GM12878 (cell line): ENCODE measurements around the gene KLHL2. TPM values are rescaled to one million over a fixed set of nuclear protein-coding genes. Genes with fewer than 3 reads are reported as not detected.

ENCODE experiments used
- FOXK2 ChIP-seq: fragments of 450-650 bp; IDR thresholded peaks from 2 replicates; pipeline ENCODE4 v1.6.1; 2017; ENCODE audit warnings: mild to moderate bottlenecking, moderate library complexity
- GABPA ChIP-seq: IDR thresholded peaks from 2 replicates; pipeline ENCODE4 v1.6.1; 2014; ENCODE audit warnings: antibody characterized with exemption, low read depth, mild to moderate bottlenecking, inconsistent platforms
- JUNB ChIP-seq: IDR thresholded peaks from 2 replicates; pipeline ENCODE4 v1.6.1; 2016; ENCODE audit warnings: antibody characterized with exemption, mild to moderate bottlenecking
- PAX5 ChIP-seq: IDR thresholded peaks from 2 replicates; pipeline ENCODE4 v1.6.1; 2011; ENCODE audit warnings: low read depth, low read length, borderline replicate concordance
- PML ChIP-seq: IDR thresholded peaks from 2 replicates; pipeline ENCODE4 v1.6.1; 2012; ENCODE audit warnings: low read length, inconsistent platforms
- STAT3 ChIP-seq: IDR thresholded peaks from 2 replicates; pipeline ENCODE4 v1.6.1; 2011; ENCODE audit warnings: low read depth, low read length, improper control_type of control experiment
- TBL1XR1 ChIP-seq: IDR thresholded peaks from 2 replicates; pipeline ENCODE4 v1.6.1; 2012; ENCODE audit warnings: low read depth, low read length, improper control_type of control experiment
- ZNF24 ChIP-seq: fragments of 450-650 bp; IDR thresholded peaks from 2 replicates; pipeline ENCODE4 v1.6.1; 2017; ENCODE audit warnings: antibody characterized with exemption, mild to moderate bottlenecking
- polyA plus RNA-seq, 11 experiments: library from polyadenylated mRNA; depleted of rRNA in 4 of 11; unstranded in 6 of 11; stranded (reverse) in 5 of 11; fragments of >200 nt; fragmentation: Nextera tagmentation in 4 of 11; fragmentation: Illumina TruSeq in 1 of 11; extraction: Ambion mirVana in 4 of 11; extraction: Trizol in 1 of 11; gene quantifications; 1 replicate in 1 of 11; 2 replicates in 10 of 11; pipeline versions ENCODE4 v1.2.1 to v1.2.3, GENCODE V29; 2011 to 2016; ENCODE audit warnings: inconsistent platforms in 2 of 11, missing spikeins in 2 of 11, low read depth in 1 of 11
- total RNA-seq, 4 experiments: library from RNA; depleted of rRNA in 3 of 4; stranded (reverse); fragments of >200 nt in 3 of 4; fragmentation: Illumina TruSeq in 1 of 4; extraction: Trizol in 1 of 4; gene quantifications; 2 replicates each; pipeline versions ENCODE4 v1.2.1 to v1.2.3, GENCODE V29; 2013 to 2021
- TF ChIP-seq, protein P1 (sequence below): fragments of 450-650 bp; IDR thresholded peaks from 2 replicates; pipeline ENCODE4 v1.6.1; 2018; ENCODE audit warnings: mild to moderate bottlenecking, low read depth, moderate library complexity; ENCODE audit not compliant: partially characterized antibody
- TF ChIP-seq, protein P2 (sequence below): fragments of 150-350 bp; IDR thresholded peaks from 2 replicates; pipeline ENCODE4 v1.6.1; 2016; ENCODE audit warnings: low read depth, low read length

The KLHL2 gene
- total and polyA plus RNA-seq, 10 of the 15 experiments (the other 5 are each of a cell fraction or from before 2014, with no cell fraction given) = 4.8 to 22.8 (median 12.9) TPM

DNA sequence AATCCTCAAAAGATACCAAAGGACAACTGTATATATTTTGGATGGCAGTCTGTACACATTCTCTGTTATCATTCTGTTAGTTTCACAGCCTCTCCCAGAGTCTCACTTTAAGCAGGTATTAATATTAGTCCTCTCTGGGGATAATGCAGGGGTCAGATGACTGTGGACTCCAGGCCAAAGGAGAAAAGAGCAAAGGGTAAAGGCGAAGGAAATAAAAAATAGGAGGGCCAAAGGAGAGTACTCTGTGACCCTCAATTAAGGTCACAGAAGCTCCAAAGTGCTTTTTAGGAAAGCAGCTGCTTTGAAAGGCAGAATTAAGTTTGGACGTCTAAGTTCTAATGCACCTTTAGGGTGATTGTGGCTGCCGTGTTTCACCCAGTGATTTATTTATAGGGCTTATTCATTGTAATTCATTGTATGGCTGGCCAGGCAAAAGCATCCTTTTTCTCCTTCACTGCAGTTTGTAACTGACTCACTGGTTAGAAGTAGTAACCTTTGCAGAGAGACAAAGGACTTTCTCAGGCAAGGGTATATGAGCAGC lies 127.9 kb downstream of the KLHL2 start (continued):
- TF ChIP-seq, protein P1, sequence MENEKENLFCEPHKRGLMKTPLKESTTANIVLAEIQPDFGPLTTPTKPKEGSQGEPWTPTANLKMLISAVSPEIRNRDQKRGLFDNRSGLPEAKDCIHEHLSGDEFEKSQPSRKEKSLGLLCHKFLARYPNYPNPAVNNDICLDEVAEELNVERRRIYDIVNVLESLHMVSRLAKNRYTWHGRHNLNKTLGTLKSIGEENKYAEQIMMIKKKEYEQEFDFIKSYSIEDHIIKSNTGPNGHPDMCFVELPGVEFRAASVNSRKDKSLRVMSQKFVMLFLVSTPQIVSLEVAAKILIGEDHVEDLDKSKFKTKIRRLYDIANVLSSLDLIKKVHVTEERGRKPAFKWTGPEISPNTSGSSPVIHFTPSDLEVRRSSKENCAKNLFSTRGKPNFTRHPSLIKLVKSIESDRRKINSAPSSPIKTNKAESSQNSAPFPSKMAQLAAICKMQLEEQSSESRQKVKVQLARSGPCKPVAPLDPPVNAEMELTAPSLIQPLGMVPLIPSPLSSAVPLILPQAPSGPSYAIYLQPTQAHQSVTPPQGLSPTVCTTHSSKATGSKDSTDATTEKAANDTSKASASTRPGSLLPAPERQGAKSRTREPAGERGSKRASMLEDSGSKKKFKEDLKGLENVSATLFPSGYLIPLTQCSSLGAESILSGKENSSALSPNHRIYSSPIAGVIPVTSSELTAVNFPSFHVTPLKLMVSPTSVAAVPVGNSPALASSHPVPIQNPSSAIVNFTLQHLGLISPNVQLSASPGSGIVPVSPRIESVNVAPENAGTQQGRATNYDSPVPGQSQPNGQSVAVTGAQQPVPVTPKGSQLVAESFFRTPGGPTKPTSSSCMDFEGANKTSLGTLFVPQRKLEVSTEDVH = no peak
- TF ChIP-seq PAX5 (no peak), TBL1XR1 (no peak), STAT3 (no peak), ZNF24 (no peak), PML (no peak), FOXK2 (no peak), JUNB (no peak), GABPA (no peak)
- TF ChIP-seq, protein P2, sequence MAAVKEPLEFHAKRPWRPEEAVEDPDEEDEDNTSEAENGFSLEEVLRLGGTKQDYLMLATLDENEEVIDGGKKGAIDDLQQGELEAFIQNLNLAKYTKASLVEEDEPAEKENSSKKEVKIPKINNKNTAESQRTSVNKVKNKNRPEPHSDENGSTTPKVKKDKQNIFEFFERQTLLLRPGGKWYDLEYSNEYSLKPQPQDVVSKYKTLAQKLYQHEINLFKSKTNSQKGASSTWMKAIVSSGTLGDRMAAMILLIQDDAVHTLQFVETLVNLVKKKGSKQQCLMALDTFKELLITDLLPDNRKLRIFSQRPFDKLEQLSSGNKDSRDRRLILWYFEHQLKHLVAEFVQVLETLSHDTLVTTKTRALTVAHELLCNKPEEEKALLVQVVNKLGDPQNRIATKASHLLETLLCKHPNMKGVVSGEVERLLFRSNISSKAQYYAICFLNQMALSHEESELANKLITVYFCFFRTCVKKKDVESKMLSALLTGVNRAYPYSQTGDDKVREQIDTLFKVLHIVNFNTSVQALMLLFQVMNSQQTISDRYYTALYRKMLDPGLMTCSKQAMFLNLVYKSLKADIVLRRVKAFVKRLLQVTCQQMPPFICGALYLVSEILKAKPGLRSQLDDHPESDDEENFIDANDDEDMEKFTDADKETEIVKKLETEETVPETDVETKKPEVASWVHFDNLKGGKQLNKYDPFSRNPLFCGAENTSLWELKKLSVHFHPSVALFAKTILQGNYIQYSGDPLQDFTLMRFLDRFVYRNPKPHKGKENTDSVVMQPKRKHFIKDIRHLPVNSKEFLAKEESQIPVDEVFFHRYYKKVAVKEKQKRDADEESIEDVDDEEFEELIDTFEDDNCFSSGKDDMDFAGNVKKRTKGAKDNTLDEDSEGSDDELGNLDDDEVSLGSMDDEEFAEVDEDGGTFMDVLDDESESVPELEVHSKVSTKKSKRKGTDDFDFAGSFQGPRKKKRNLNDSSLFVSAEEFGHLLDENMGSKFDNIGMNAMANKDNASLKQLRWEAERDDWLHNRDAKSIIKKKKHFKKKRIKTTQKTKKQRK = no peak
